H1 (cell line): ENCODE measurements around the gene LYSMD3. TPM values are rescaled to one million over a fixed set of nuclear protein-coding genes. Genes with fewer than 3 reads are reported as not detected.

Experiments used
- CTCF ChIA-PET: fragments of 300-600 bp; sonication (Branson Sonifier 250); formaldehyde crosslinking; loops from one replicate; lab custom pipeline; 2021; ENCODE audit not compliant: partially characterized antibody; lab: Charles Lee
- POLR2A ChIA-PET: fragments of 300-600 bp; sonication (Branson Sonifier 250); formaldehyde crosslinking; loops from one replicate; lab custom pipeline; 2021; ENCODE audit warnings: inconsistent platforms; ENCODE audit not compliant: partially characterized antibody; lab: Charles Lee
- DNase-seq, 2 experiments: peaks; one replicate each; pipeline versions ENCODE4 v3.0.0 to v3.0.0-alpha.2; 2010 to 2022; ENCODE audit warnings: low spot score in 2 of 2, low read depth in 1 of 2, mixed read lengths in 1 of 2
- FAIRE-seq: peaks from 2 replicates; lab custom pipeline; 2011; peaks lifted over from hg19 to GRCh38; lab: Jason Lieb, UNC
- H2AFZ ChIP-seq: 2 replicates; pipeline ENCODE4 v1.8.1; 2012; ENCODE audit warnings: low read length, inconsistent platforms
- H2AK5ac ChIP-seq: 2 replicates; pipeline ENCODE4 v1.6.1; 2013; ENCODE audit warnings: low read depth, low read length
- H2BK120ac ChIP-seq: replicated peaks from 2 replicates; pipeline ENCODE3; 2013; ENCODE audit warnings: low read depth, low read length, inconsistent platforms
- H2BK12ac ChIP-seq: 2 replicates; pipeline ENCODE4 v1.6.1; 2013; ENCODE audit warnings: low read depth, low read length
- H2BK15ac ChIP-seq: 2 replicates; pipeline ENCODE4 v1.6.1; 2013; ENCODE audit warnings: low read length
- H2BK20ac ChIP-seq: 2 replicates; pipeline ENCODE4 v1.6.1; 2013; ENCODE audit warnings: low read length
- H2BK5ac ChIP-seq: 2 replicates; pipeline ENCODE4 v1.6.1; 2013; ENCODE audit warnings: low read depth, low read length
- H3K14ac ChIP-seq: 2 replicates; pipeline ENCODE4 v1.6.1; 2013; ENCODE audit warnings: inconsistent platforms; ENCODE audit not compliant: insufficient read length
- H3K18ac ChIP-seq: 2 replicates; pipeline ENCODE4 v1.6.1; 2013; ENCODE audit warnings: low read length; ENCODE audit errors: extremely low read depth
- H3K23ac ChIP-seq: 2 replicates; pipeline ENCODE4 v1.6.1; 2013; ENCODE audit warnings: inconsistent platforms; ENCODE audit not compliant: insufficient read length
- H3K23me2 ChIP-seq: 2 replicates; pipeline ENCODE4 v1.6.1; 2013; ENCODE audit warnings: low read depth, low read length
- H3K27ac ChIP-seq: 2 replicates; pipeline ENCODE4 v1.6.1; 2011; ENCODE audit warnings: low read depth, low read length, inconsistent platforms
- H3K27me3 ChIP-seq, 4 experiments: replicated peaks in 1 of 4; 1 replicate in 1 of 4; 2 replicates in 3 of 4; pipeline versions ENCODE4 v1.6.1 to v1.8.1; 2011 to 2013; ENCODE audit warnings: low read length in 3 of 4, mild to moderate bottlenecking in 3 of 4, inconsistent platforms in 2 of 4, mixed read lengths in 2 of 4, moderate library complexity in 1 of 4; ENCODE audit not compliant: control insufficient read depth in 3 of 4, insufficient read depth in 3 of 4; ENCODE audit errors: extremely low read depth in 1 of 4
- H3K36me3 ChIP-seq, 4 experiments: 2 replicates each; pipeline versions ENCODE4 v1.6.1 to v1.8.1; 2011 to 2013; ENCODE audit warnings: mild to moderate bottlenecking in 4 of 4, low read length in 3 of 4, moderate library complexity in 2 of 4, control low read depth in 1 of 4, inconsistent platforms in 1 of 4; ENCODE audit not compliant: insufficient read depth in 4 of 4, control insufficient read depth in 2 of 4
- H3K4ac ChIP-seq: replicated peaks from 2 replicates; pipeline ENCODE3; 2013; ENCODE audit warnings: low read length, low read depth, mixed read lengths, inconsistent platforms; ENCODE audit not compliant: insufficient read length
- H3K4me1 ChIP-seq, 4 experiments: replicated peaks in 1 of 4; 1 replicate in 1 of 4; 2 replicates in 3 of 4; pipeline versions ENCODE4 v1.6.1 to v1.8.1; 2011 to 2013; ENCODE audit warnings: low read length in 3 of 4, inconsistent platforms in 2 of 4, mixed read lengths in 1 of 4; ENCODE audit not compliant: insufficient read depth in 4 of 4, control insufficient read depth in 3 of 4
- H3K4me2 ChIP-seq, 2 experiments: 2 replicates each; pipeline versions ENCODE4 v1.6.1 to v1.8.1; 2011 to 2013; ENCODE audit warnings: low read depth in 2 of 2, low read length in 2 of 2, control low read depth in 1 of 2, inconsistent platforms in 1 of 2, mild to moderate bottlenecking in 1 of 2; ENCODE audit not compliant: insufficient read depth in 1 of 2
- H3K4me3 ChIP-seq, 4 experiments: fragments of 200-600, 300-600 bp in 1 of 4; sonication (generic), shearing (Covaris generic), sonication (Bioruptor Twin) in 1 of 4; 2 replicates each; pipeline versions ENCODE4 v1.5.1 to v1.8.1; 2011 to 2016; ENCODE audit warnings: low read length in 4 of 4, low read depth in 3 of 4, control low read depth in 2 of 4, inconsistent platforms in 2 of 4, mild to moderate bottlenecking in 2 of 4, mixed read lengths in 1 of 4, moderate library complexity in 1 of 4; ENCODE audit not compliant: insufficient read depth in 2 of 4; ENCODE audit errors: extremely low read depth in 1 of 4
- H3K56ac ChIP-seq: replicated peaks from 2 replicates; pipeline ENCODE3; 2013; ENCODE audit warnings: low read depth, mild to moderate bottlenecking, mixed read lengths, low read length, inconsistent platforms; ENCODE audit not compliant: insufficient read length
- H3K79me1 ChIP-seq: 2 replicates; pipeline ENCODE4 v1.6.1; 2013; ENCODE audit warnings: low read depth, low read length, control low read depth
- H3K79me2 ChIP-seq, 2 experiments: 2 replicates each; pipeline versions ENCODE4 v1.6.1 to v1.8.1; 2012 to 2013; ENCODE audit warnings: low read length in 2 of 2, mild to moderate bottlenecking in 2 of 2, inconsistent platforms in 1 of 2; ENCODE audit not compliant: insufficient read depth in 2 of 2, control insufficient read depth in 1 of 2
- H3K9ac ChIP-seq, 4 experiments: replicated peaks in 1 of 4; 1 replicate in 1 of 4; 2 replicates in 3 of 4; pipeline versions ENCODE4 v1.6.1 to v1.8.1; 2011 to 2013; ENCODE audit warnings: low read depth in 3 of 4, low read length in 3 of 4, control low read depth in 2 of 4, mild to moderate bottlenecking in 2 of 4, moderate library complexity in 2 of 4, inconsistent platforms in 1 of 4; ENCODE audit errors: extremely low read depth in 1 of 4
- H3K9me3 ChIP-seq, 2 experiments: 2 replicates each; pipeline versions ENCODE4 v1.6.1 to v1.8.1; 2012 to 2013; ENCODE audit warnings: mild to moderate bottlenecking in 2 of 2, moderate library complexity in 2 of 2, control low read depth in 1 of 2, inconsistent platforms in 1 of 2, low read depth in 1 of 2, low read length in 1 of 2, mixed read lengths in 1 of 2; ENCODE audit not compliant: insufficient read depth in 2 of 2
- H4K20me1 ChIP-seq, 2 experiments: replicated peaks in 1 of 2; 2 replicates each; pipeline versions ENCODE3 to v1.8.1; 2011 to 2013; ENCODE audit warnings: inconsistent platforms in 2 of 2, low read length in 2 of 2, mild to moderate bottlenecking in 1 of 2; ENCODE audit not compliant: insufficient read depth in 2 of 2, control insufficient read depth in 1 of 2
- H4K5ac ChIP-seq: 2 replicates; pipeline ENCODE4 v1.6.1; 2013; ENCODE audit warnings: low read length, low read depth, mixed read lengths, inconsistent platforms; ENCODE audit not compliant: insufficient read length
- H4K8ac ChIP-seq: 2 replicates; pipeline ENCODE4 v1.8.0; 2013; ENCODE audit warnings: mild to moderate bottlenecking, moderate library complexity, low read length, inconsistent platforms; ENCODE audit not compliant: insufficient read depth; ENCODE audit errors: extremely low read depth
- H4K91ac ChIP-seq: replicated peaks from 2 replicates; pipeline ENCODE3; 2013; ENCODE audit warnings: low read length, mixed read lengths, inconsistent platforms; ENCODE audit not compliant: insufficient read length
- CBX5 ChIP-seq: fragments of 300-800, 300-1000 bp; sonication (generic); IDR thresholded peaks from 2 replicates; pipeline ENCODE4 v1.7.1; 2016; ENCODE audit warnings: antibody characterized with exemption, low read length, low read depth
- SAP30 ChIP-seq: fragments of 300-600 bp; sonication (generic); IDR thresholded peaks from 2 replicates; pipeline ENCODE4 v1.7.1; 2012; ENCODE audit warnings: low read length, moderate library complexity, mild to moderate bottlenecking, inconsistent platforms; ENCODE audit not compliant: insufficient read depth, insufficient replicate concordance
- WGBS, 2 experiments: shearing (Covaris generic) in 1 of 2; methylation state at CpG; one replicate each; pipeline versions ENCODE4 v1.1.6 to v1.1.7; 2013 to 2015; ENCODE audit warnings: low lambda C conversion rate in 2 of 2, mixed read lengths in 2 of 2, inconsistent platforms in 1 of 2, low coverage in 1 of 2, missing lambda C conversion rate in 1 of 2; ENCODE audit not compliant: insufficient replicate concordance in 2 of 2, insufficient coverage in 1 of 2, insufficient read length in 1 of 2; ENCODE audit errors: extremely low coverage in 1 of 2, missing lambda C conversion rate in 1 of 2; 5-methylcytosine and 5-hydroxymethylcytosine counted together
- polyA plus RNA-seq, 7 experiments: library from polyadenylated mRNA; depleted of rRNA in 3 of 7; stranded (reverse) in 5 of 7; unstranded in 2 of 7; fragments of >200 nt in 5 of 7; fragments of 200-250 nt in 2 of 7; gene quantifications; 1 replicate in 5 of 7; 2 replicates in 1 of 7; 4 replicates in 1 of 7; pipeline versions ENCODE4 v1.2.1 to v1.2.3, GENCODE V29; 2011 to 2013; ENCODE audit warnings: missing spikeins in 2 of 7, mixed read lengths in 2 of 7
- total RNA-seq: library from RNA; stranded (reverse); fragmentation: NEBNext Ultra II Directional; extraction: Animal tissue kit (Norgen Biotek cat#: 25700); gene quantifications from 2 replicates; pipeline ENCODE4 v1.2.1, GENCODE V29; 2021

The LYSMD3 gene
- total and polyA plus RNA-seq, 2 of the 8 experiments (the other 6 are each of a cell fraction or from before 2014, with no cell fraction given), result 3.7 to 14.9 TPM

DNA sequence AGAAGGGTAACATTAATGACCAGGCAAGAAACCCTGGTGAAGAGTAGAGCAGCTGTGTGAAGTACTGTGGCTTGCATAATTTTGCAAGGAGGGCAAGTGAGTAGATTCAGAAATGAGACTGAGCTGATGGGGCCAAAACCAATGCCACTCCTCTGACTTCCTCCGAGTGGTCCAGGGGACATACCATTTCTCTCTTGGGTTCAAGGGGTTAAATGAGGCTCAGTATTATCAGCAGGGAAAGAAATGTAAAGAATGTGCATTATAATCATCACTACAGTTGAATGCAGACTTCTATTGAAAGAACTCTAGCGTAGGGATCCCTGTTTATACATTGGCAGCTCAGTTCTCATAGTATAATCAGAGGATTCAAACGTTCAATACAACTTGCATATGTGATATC, 44.8 kb downstream of the LYSMD3 start:
- no peak overlapping the region for H3K56ac ChIP-seq
- H2BK120ac ChIP-seq, result no peak overlapping the region
- ChIA-PET POLR2A (interaction anchor here (0.7 to 1.3 kb wide), 6 partner anchors 8 to 90 kb away, joined by 3 to 4 read pairs (median 3); no protein-coding TSS in a partner anchor), CTCF (interaction anchor here (1.3 kb wide), 1 partner anchor 33 kb away, joined by 5 read pairs; no protein-coding TSS in a partner anchor)
- H4K5ac ChIP-seq, result no peak overlapping the region
- H3K23me2 ChIP-seq, result no peaks in the 10 kb centered on the region
- peaks cover 2 to 9% (median 5%) of the 10 kb centered on the region in 4 experiments; a peak in 4 of 7 replicates for H3K4me1 ChIP-seq
- peaks cover 0 to 73% of the 10 kb centered on the region in 2 experiments; a peak in 2 of 4 replicates for H3K79me2 ChIP-seq
- no peak overlapping the region for H3K23ac ChIP-seq
- no peak overlapping the region for H3K14ac ChIP-seq
- H2BK5ac ChIP-seq, result no peak overlapping the region
- H2BK20ac ChIP-seq, result no peak overlapping the region
- no peaks in the 10 kb centered on the region; the same call in 1 of the 2 replicates for H3K79me1 ChIP-seq
- H2AFZ ChIP-seq, result no peak overlapping the region
- no peak overlapping the region for H3K18ac ChIP-seq
- H3K9me3 ChIP-seq, result no peaks in the 10 kb centered on the region
- peak; percentile 55 for FAIRE-seq
- WGBS, 2 experiments, result 65% methylated on average over 3 of the region's 3 CpGs; no CpG with 5 or more reads in 1 of the 2 experiments
- H3K4ac ChIP-seq, result no peak overlapping the region
- peaks cover 0 to 6% of the 10 kb centered on the region in 2 experiments for H4K20me1 ChIP-seq
- H2BK12ac ChIP-seq, result no peak overlapping the region
- H3K4me2 ChIP-seq, result peak overlapping the region in 1 of 2 experiments; percentile 23; a peak in 2 of 4 replicates
- no peak overlapping the region for H3K9ac ChIP-seq
- H3K27me3 ChIP-seq, result no peaks in the 10 kb centered on the region
- H3K36me3 ChIP-seq, result peaks cover 0 to 47% (median 22%) of the 10 kb centered on the region in 4 experiments; a peak in 6 of 8 replicates
- H4K91ac ChIP-seq, result no peak overlapping the region
- no peak overlapping the region for H2BK15ac ChIP-seq
- no peak overlapping the region for H2AK5ac ChIP-seq
- H3K27ac ChIP-seq, result no peak overlapping the region
- no peak overlapping the region for H3K4me3 ChIP-seq
- no peak for DNase-seq
- no peak overlapping the region for H4K8ac ChIP-seq
- TF ChIP-seq SAP30 (no peak), CBX5 (no peak)
